ENCODE data around the gene ZCCHC18.
A peak's percentile ranks its signal among the peaks of the same experiment; 100 is the strongest.
"Not testable (repeated sequence)": the region's sequence is repeated elsewhere in the genome, so short reads cannot be mapped to it uniquely, and the experiment has no call there.

ZCCHC18 gene

GRCh38 chrX:104112326-104112951 lies at the start of gene ZCCHC18:
Gene ZCCHC18, plus strand, starts transcription at chrX:104112523. Its CDS starts 1,589 bp downstream, at chrX:104114112.
- peak; percentile 56 to 64 for ATAC-seq

GRCh38 chrX:104062636-104063035 lies 49.7 kb upstream of the ZCCHC18 start:
- ATAC-seq: not testable (repeated sequence)

- peak; percentile 99 for ATAC-seq
These were observed 36.4 kb upstream of the ZCCHC18 start, which contains the start of gene TMSB15C for GRCh38 chrX:104075778-104076445. Gene TMSB15C, minus strand, starts transcription at chrX:104076236.

GRCh38 chrX:104077854-104078253 lies 34.5 kb upstream of the ZCCHC18 start:
- ATAC-seq: not testable (repeated sequence)

- no peak for ATAC-seq
These were observed 28.3 kb upstream of the ZCCHC18 start for GRCh38 chrX:104084063-104084462.

- no peak for ATAC-seq
These were observed 27.6 kb upstream of the ZCCHC18 start for GRCh38 chrX:104084534-104085277.

- ATAC-seq: no peak
These were observed 26.8 kb upstream of the ZCCHC18 start for GRCh38 chrX:104085477-104085876.

GRCh38 chrX:104085919-104086318 lies 26.4 kb upstream of the ZCCHC18 start:
- no peak for ATAC-seq

- no peak for ATAC-seq
These were observed 14.0 kb upstream of the ZCCHC18 start for GRCh38 chrX:104098151-104098808.

- ATAC-seq: no peak
These were observed 13.4 kb upstream of the ZCCHC18 start for GRCh38 chrX:104098919-104099318.

- ATAC-seq: no peak
These were observed 7.6 kb upstream of the ZCCHC18 start for GRCh38 chrX:104104676-104105075.

- no peak for ATAC-seq
These were observed 6.7 kb upstream of the ZCCHC18 start for GRCh38 chrX:104105330-104106262.

GRCh38 chrX:104108955-104109354 lies 3.4 kb upstream of the ZCCHC18 start:
- no peak for ATAC-seq

- peak; percentile 21 to 26 for ATAC-seq
These were observed 1.7 kb upstream of the ZCCHC18 start for GRCh38 chrX:104110491-104111240.

GRCh38 chrX:104113222-104113965 lies 1.1 kb downstream of the ZCCHC18 start:
- peak; percentile 56 to 67 for ATAC-seq

- ATAC-seq: no peak
These were observed 5.4 kb downstream of the ZCCHC18 start for GRCh38 chrX:104117759-104118158.

- ATAC-seq: no peak
These were observed 6.4 kb downstream of the ZCCHC18 start for GRCh38 chrX:104118765-104119164.

GRCh38 chrX:104122829-104123228 lies 10.5 kb downstream of the ZCCHC18 start:
- peak; percentile 56 to 64 for ATAC-seq

GRCh38 chrX:104126856-104127255 lies 14.5 kb downstream of the ZCCHC18 start:
- no peak for ATAC-seq

- no peak for ATAC-seq
These were observed 18.5 kb downstream of the ZCCHC18 start for GRCh38 chrX:104130808-104131207.
